ENCODE measurements around the gene MC3R.

MC3R gene

DNA sequence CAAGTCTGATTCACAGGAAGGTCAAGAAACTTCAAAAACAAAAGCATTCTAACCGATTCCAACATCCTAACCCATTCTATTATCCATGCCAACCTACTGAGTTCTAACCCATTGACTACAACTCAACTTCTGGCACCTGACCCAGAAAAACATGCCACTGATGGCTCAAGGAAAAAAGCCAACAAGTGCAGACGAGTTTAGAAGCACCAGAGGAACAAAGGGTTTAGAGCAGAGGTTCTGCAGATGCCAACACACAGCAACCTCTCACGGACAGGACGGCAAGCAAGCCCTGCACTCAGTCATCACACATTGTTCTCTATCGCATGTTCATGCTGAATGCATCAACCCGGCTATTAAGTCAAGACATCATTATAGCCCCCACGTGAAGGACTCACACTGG, 25.2 kb upstream of the MC3R start:
- 0 out of 2 replicates have a peak, but pooled peaks cover 6% of the 10 kb centered on the region for H3K27me3 ChIP-seq (ENCODE audit: low read depth, low read length)
- no peak overlapping the region for H3K4me3 ChIP-seq (ENCODE audit: low read length)
- no peaks in the 10 kb centered on the region for H4K20me1 ChIP-seq (ENCODE audit: insufficient read depth, low read length)
- H2AFZ ChIP-seq (ENCODE audit: low read depth, low read length), result no peak overlapping the region
- H3K4me2 ChIP-seq (ENCODE audit: low read length), result no peak overlapping the region
- TF ChIP-seq CTCF (IDR thresholded peaks at IDR 0.05; ENCODE audit: low read depth, low read length), result no peak
- TF ChIP-seq EZH2phosphoT487 (IDR thresholded peaks at IDR 0.05; ENCODE audit: low read depth), result no peak
- no peaks in the 10 kb centered on the region for H3K79me2 ChIP-seq (ENCODE audit: low read length)
- no peak overlapping the region for H3K27ac ChIP-seq (ENCODE audit: low read length)
- H3K9me3 ChIP-seq (ENCODE audit: insufficient read depth, low read length), result peaks cover 13% of the 10 kb centered on the region
- no peak overlapping the region for H3K9ac ChIP-seq (ENCODE audit: low read length)
- H3K4me1 ChIP-seq (ENCODE audit: low read length), result peaks cover 6% of the 10 kb centered on the region; the same call in 1 of the 2 replicates
- peaks cover 4% of the 10 kb centered on the region for H3K36me3 ChIP-seq (replicated peaks; ENCODE audit: low read depth, low read length)

DNA sequence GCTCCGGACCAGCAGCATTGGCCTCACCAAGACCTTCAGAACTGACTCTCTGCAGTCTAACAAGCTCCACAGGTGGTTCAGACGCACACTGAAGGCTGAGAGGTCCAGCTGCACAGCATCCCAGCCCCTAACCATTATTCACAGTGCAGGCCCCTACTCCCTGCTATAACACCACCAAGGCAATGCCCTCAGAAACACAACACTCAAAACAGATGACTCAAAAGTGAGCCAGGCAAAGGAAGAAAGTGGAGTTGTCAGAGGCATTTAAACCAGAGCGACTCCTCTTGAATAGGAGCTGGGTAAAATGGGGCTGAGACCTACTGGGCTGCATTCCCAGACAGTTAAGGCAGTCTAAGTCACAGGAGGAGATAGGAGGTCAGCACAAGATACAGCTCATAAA, 20.5 kb upstream of the MC3R start:
- H3K4me1 ChIP-seq (ENCODE audit: low read length), result no peaks in the 10 kb centered on the region
- no peak overlapping the region for H2AFZ ChIP-seq (ENCODE audit: low read depth, low read length)
- no peaks in the 10 kb centered on the region for H3K36me3 ChIP-seq (replicated peaks; ENCODE audit: low read depth, low read length)
- H3K4me2 ChIP-seq (ENCODE audit: low read length), result no peak overlapping the region
- no peaks in the 10 kb centered on the region for H3K79me2 ChIP-seq (ENCODE audit: low read length)
- H3K27me3 ChIP-seq (ENCODE audit: low read depth, low read length), result peaks cover 16% of the 10 kb centered on the region; the same call in 1 of the 2 replicates
- H3K4me3 ChIP-seq (ENCODE audit: low read length), result no peak overlapping the region
- no peak overlapping the region for H3K27ac ChIP-seq (ENCODE audit: low read length)
- no peaks in the 10 kb centered on the region for H4K20me1 ChIP-seq (ENCODE audit: insufficient read depth, low read length)
- no peaks in the 10 kb centered on the region for H3K9me3 ChIP-seq (ENCODE audit: insufficient read depth, low read length)
- no peak overlapping the region for H3K9ac ChIP-seq (ENCODE audit: low read length)
- no peak for TF ChIP-seq EZH2phosphoT487 (IDR thresholded peaks at IDR 0.05; ENCODE audit: low read depth)
- no peak for TF ChIP-seq CTCF (IDR thresholded peaks at IDR 0.05; ENCODE audit: low read depth, low read length)

DNA sequence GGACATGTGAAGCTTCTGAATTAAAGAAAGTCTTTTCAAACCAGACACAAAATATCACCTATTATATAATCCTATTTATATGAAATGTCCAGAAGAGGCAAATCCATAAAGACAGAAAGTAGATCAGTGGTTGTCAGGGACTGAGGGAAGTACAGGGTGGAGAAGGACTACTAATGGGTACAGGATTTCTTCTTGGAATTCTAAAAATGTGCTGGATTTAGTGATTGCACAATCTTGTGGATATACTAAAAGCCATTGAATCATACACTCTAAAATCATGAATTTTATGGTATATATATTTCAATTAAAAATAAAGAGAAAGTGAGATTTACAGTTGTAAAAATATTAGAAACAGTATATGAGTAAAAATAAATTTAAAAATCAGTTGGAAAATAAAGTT, 18.7 kb upstream of the MC3R start:
- Histone ChIP-seq H3K27me3 (ENCODE audit: low read depth, low read length) (peaks cover 16% of the 10 kb centered on the region; the same call in 1 of the 2 replicates), H3K4me2 (ENCODE audit: low read length) (no peak overlapping the region), H4K20me1 (ENCODE audit: insufficient read depth, low read length) (no peaks in the 10 kb centered on the region), H3K79me2 (ENCODE audit: low read length) (no peaks in the 10 kb centered on the region), H3K27ac (ENCODE audit: low read length) (no peak overlapping the region), H3K9ac (ENCODE audit: low read length) (no peak overlapping the region), H3K36me3 (replicated peaks; ENCODE audit: low read depth, low read length) (no peaks in the 10 kb centered on the region), H2AFZ (ENCODE audit: low read depth, low read length) (no peak overlapping the region), H3K4me1 (ENCODE audit: low read length) (no peaks in the 10 kb centered on the region), H3K4me3 (ENCODE audit: low read length) (no peak overlapping the region), H3K9me3 (ENCODE audit: insufficient read depth, low read length) (peaks cover 6% of the 10 kb centered on the region; the same call in 1 of the 2 replicates)
- no peak for TF ChIP-seq EZH2phosphoT487 (IDR thresholded peaks at IDR 0.05; ENCODE audit: low read depth)
- no peak for TF ChIP-seq CTCF (IDR thresholded peaks at IDR 0.05; ENCODE audit: low read depth, low read length)

DNA sequence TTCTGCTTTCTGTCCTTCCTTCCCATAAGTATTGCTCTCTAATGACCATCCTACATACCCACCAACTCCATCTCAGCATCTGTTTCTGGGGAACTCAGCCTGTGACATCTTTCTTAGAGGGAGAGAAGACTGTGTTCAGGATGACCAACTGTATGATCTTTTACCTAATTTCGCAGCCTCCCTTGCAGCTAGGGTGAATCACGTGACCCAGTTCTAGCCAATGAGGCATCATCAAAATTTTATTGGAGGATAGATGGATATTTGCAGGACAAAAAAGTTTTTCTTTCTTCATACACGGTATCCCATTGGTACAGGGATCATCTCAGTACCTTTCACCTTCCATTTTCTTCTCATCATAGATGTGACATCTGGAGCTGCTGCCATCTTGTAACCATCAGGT, 14.4 kb upstream of the MC3R start:
- Histone ChIP-seq H3K4me1 (ENCODE audit: low read length) (no peaks in the 10 kb centered on the region), H3K4me3 (ENCODE audit: low read length) (no peak overlapping the region), H3K9ac (ENCODE audit: low read length) (no peak overlapping the region), H4K20me1 (ENCODE audit: insufficient read depth, low read length) (no peaks in the 10 kb centered on the region), H3K4me2 (ENCODE audit: low read length) (no peak overlapping the region), H2AFZ (ENCODE audit: low read depth, low read length) (no peak overlapping the region), H3K36me3 (replicated peaks; ENCODE audit: low read depth, low read length) (no peaks in the 10 kb centered on the region), H3K9me3 (ENCODE audit: insufficient read depth, low read length) (peaks cover 6% of the 10 kb centered on the region; the same call in 1 of the 2 replicates), H3K27ac (ENCODE audit: low read length) (no peak overlapping the region), H3K79me2 (ENCODE audit: low read length) (no peaks in the 10 kb centered on the region), H3K27me3 (ENCODE audit: low read depth, low read length) (peaks cover 23% of the 10 kb centered on the region)
- TF ChIP-seq EZH2phosphoT487 (IDR thresholded peaks at IDR 0.05; ENCODE audit: low read depth), result no peak
- no peak for TF ChIP-seq CTCF (IDR thresholded peaks at IDR 0.05; ENCODE audit: low read depth, low read length)
